HG03039 (cell line): Measurements from ENCODE around the gene DMD.
"Not testable (repeated sequence)": the region's sequence is repeated elsewhere in the genome, so short reads cannot be mapped to it uniquely, and the experiment has no call there.

Experiments used
- ATAC-seq: cut with Tn5 transposase; IDR thresholded peaks from one replicate; pipeline ENCODE4 v1.9.1; 2021; ENCODE audit warnings: mild to moderate bottlenecking, moderate library complexity; ENCODE audit not compliant: unreplicated experiment

Gene DMD

GRCh38 chrX:33211356-33212260, at the start of gene DMD:
Gene DMD, minus strand, starts transcription at chrX:33211549. Its CDS starts 237 bp downstream, at chrX:33211312.
- no peak for ATAC-seq

- ATAC-seq: no peak
Observed at GRCh38 chrX:33252306-33252825, 41.0 kb upstream of the DMD start.

GRCh38 chrX:33218819-33219218, 7.5 kb upstream of the DMD start:
- no peak for ATAC-seq

- ATAC-seq: no peak
Observed at GRCh38 chrX:33210156-33210555, 1.2 kb downstream of the DMD start.

- ATAC-seq: no peak
Observed at GRCh38 chrX:33207056-33207455, 4.3 kb downstream of the DMD start.

- ATAC-seq: no peak
Observed at GRCh38 chrX:33205321-33205720, 6.0 kb downstream of the DMD start.

- ATAC-seq: no peak
Observed at GRCh38 chrX:33204889-33205288, 6.5 kb downstream of the DMD start.

GRCh38 chrX:33198561-33199279, 12.6 kb downstream of the DMD start:
- ATAC-seq: no peak

GRCh38 chrX:33195698-33196097, 15.7 kb downstream of the DMD start:
- ATAC-seq: no peak

- ATAC-seq: no peak
Observed at GRCh38 chrX:33194876-33195433, 16.4 kb downstream of the DMD start.

- ATAC-seq: no peak
Observed at GRCh38 chrX:33194289-33194688, 17.1 kb downstream of the DMD start.

- ATAC-seq: no peak
Observed at GRCh38 chrX:33190016-33190415, 21.3 kb downstream of the DMD start.

- no peak for ATAC-seq
Observed at GRCh38 chrX:33188881-33189280, 22.5 kb downstream of the DMD start.

GRCh38 chrX:33188286-33188685, 23.1 kb downstream of the DMD start:
- no peak for ATAC-seq

GRCh38 chrX:33184803-33185202, 26.5 kb downstream of the DMD start:
- not testable (repeated sequence) for ATAC-seq

- no peak for ATAC-seq
Observed at GRCh38 chrX:33183361-33183760, 28.0 kb downstream of the DMD start.

GRCh38 chrX:33178690-33179089, 32.7 kb downstream of the DMD start:
- ATAC-seq: no peak

GRCh38 chrX:33178218-33178617, 33.1 kb downstream of the DMD start:
- ATAC-seq: no peak

GRCh38 chrX:33175201-33175600, 36.1 kb downstream of the DMD start:
- ATAC-seq: no peak

GRCh38 chrX:33171041-33171440, 40.3 kb downstream of the DMD start:
- no peak for ATAC-seq

GRCh38 chrX:33161829-33162228, 49.5 kb downstream of the DMD start:
- no peak for ATAC-seq

- no peak for ATAC-seq
Observed at GRCh38 chrX:33160273-33160672, 51.1 kb downstream of the DMD start.
